MV-4-11 (cell line): ENCODE results near the gene HOXA3.

Experiments
- DNase-seq: peaks from one replicate; lab custom pipeline; 2025; lab: John Stamatoyannopoulos, UW

Gene HOXA3

GRCh38 chr7:27177795-27178320 is 25.5 kb upstream of the HOXA3 start:
- DNase-seq = no peak

- DNase-seq = no peak
These were observed 24.8 kb upstream of the HOXA3 start for GRCh38 chr7:27176962-27177794.

- DNase-seq = no peak
These were observed 24.1 kb upstream of the HOXA3 start for GRCh38 chr7:27176524-27176845.

- no peak for DNase-seq
These were observed 23.5 kb upstream of the HOXA3 start for GRCh38 chr7:27175626-27176523.

- no peak for DNase-seq
These were observed 22.7 kb upstream of the HOXA3 start for GRCh38 chr7:27174874-27175625.

GRCh38 chr7:27173956-27174873 is 21.8 kb upstream of the HOXA3 start, which contains the start of gene HOXA10:
HOXA10 (minus strand) TSS chr7:27174320; CDS start chr7:27174306, 14 bp downstream.
- peak; percentile 39 for DNase-seq

- peak; percentile 20 for DNase-seq
These were observed 21.1 kb upstream of the HOXA3 start for GRCh38 chr7:27173511-27173955.

GRCh38 chr7:27172823-27173510 is 20.6 kb upstream of the HOXA3 start:
- DNase-seq = no peak

- DNase-seq = no peak
These were observed 20.0 kb upstream of the HOXA3 start for GRCh38 chr7:27172315-27172774.

- peak; percentile 11 for DNase-seq
These were observed 19.4 kb upstream of the HOXA3 start for GRCh38 chr7:27171637-27172314.

- DNase-seq = no peak
These were observed 18.9 kb upstream of the HOXA3 start for GRCh38 chr7:27171325-27171636.

- DNase-seq = no peak
These were observed 18.3 kb upstream of the HOXA3 start for GRCh38 chr7:27170426-27171324.

GRCh38 chr7:27169658-27170425 is 17.5 kb upstream of the HOXA3 start:
- DNase-seq = no peak

- DNase-seq = peak; percentile 49
These were observed 16.0 kb upstream of the HOXA3 start for GRCh38 chr7:27168265-27168947.

- no peak for DNase-seq
These were observed 15.5 kb upstream of the HOXA3 start for GRCh38 chr7:27167916-27168264.

- peak; percentile 66 for DNase-seq
These were observed 14.4 kb upstream of the HOXA3 start for GRCh38 chr7:27166531-27167505.
